H54 (cell line): ENCODE results near the gene CYP27B1.
"Not testable (repeated sequence)": the region's sequence is repeated elsewhere in the genome, so short reads cannot be mapped to it uniquely, and the experiment has no call there.

Source experiments
- DNase-seq: peaks from one replicate; pipeline ENCODE4 v3.0.0; 2011; ENCODE audit warnings: low spot score, mixed read lengths; ENCODE audit not compliant: insufficient read length
- FAIRE-seq: peaks from 3 replicates; lab custom pipeline; 2011; peaks lifted over from hg19 to GRCh38; lab: Jason Lieb, UNC
- POLR2A ChIP-seq: IDR thresholded peaks from 2 replicates; pipeline ENCODE4 v1.6.1; 2011; ENCODE audit warnings: low read depth, mild to moderate bottlenecking, low read length

CYP27B1 gene

GRCh38 chr12:57718641-57719528, 48.0 kb downstream of the CYP27B1 start:
- TF ChIP-seq POLR2A, result no peak
- no peak for DNase-seq

GRCh38 chr12:57717846-57718640, 48.8 kb downstream of the CYP27B1 start:
- DNase-seq (no peak), FAIRE-seq (no peak)
- TF ChIP-seq POLR2A, result no peak

More at GRCh38 chr12:57718641-57719528, 48.0 kb downstream of the CYP27B1 start:
- no peak for FAIRE-seq

GRCh38 chr12:57717131-57717530, 49.7 kb downstream of the CYP27B1 start:
- DNase-seq (no peak), FAIRE-seq (no peak)
- no peak for TF ChIP-seq POLR2A

DNA sequence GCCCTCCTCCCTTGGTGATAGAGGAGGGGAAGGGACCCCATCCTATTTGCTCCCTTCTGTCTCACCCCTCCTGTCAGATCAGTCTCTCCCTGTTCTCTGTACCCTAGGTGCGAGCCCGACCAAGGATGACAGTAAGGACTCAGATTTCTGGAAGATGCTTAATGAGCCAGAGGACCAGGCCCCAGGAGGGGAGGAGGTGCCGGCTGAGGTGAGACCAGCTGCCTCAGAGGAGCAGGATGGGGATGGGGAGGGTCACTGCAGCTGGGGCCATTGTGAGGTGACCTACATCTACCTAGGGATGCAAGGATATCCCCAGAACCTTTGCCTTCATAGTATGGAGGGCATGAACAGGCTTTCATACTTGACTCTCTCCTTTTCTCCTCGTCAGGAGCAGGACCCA, 50.6 kb downstream of the CYP27B1 start:
- TF ChIP-seq POLR2A, result no peak
- DNase-seq (no peak), FAIRE-seq (no peak)

DNA sequence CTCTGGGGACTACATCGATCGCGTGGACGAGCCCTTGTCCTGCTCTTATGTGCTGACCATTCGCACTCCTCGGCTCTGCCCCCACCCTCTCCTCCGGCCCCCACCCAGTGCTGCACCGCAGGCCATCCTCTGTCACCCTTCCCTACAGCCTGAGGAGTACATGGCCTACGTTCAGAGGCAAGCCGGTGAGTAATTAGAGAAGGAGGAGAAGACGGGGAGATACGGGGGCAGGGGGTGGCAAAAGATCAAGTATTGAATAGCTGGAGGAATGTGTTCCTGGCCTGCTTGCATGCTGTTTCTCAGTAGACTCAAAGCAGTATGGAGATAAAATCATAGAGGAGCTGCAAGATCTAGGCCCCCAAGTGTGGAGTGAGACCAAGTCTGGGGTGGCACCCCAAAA, 51.1 kb downstream of the CYP27B1 start:
- DNase-seq (no peak), FAIRE-seq (no peak)
- TF ChIP-seq POLR2A, result no peak

DNA sequence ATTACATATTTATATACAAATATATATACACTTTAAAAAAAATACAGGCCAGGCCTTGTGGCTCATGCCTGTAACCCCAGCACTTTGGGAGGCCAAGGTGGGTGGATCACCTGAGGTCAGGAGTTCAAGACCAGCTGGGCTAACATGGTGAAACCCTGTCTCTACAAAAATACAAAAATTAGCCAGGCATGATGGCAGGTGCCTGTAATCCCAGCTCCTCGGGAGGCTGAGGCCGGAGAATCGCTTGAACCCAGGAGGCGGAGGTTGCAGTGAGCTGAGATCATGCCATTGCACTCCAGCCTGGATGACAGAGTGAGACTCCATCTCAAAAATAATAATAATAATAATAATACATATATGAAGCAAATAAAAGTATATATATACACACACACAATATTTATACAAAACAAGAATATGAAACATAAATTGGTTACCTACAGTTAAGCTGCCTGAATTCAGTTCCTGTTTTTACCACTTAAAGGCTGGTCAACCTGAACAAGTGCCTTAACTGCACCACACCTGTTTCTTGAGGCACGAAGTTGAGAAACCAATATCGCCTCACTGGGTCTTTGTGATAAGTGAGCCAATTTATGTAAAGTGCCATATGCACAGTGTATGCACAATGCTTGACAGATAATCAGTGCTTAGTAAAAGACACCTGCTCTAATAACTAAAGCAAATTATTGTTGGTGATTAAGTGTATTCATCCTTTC, 51.7 kb downstream of the CYP27B1 start:
- DNase-seq, FAIRE-seq: not testable (repeated sequence)

GRCh38 chr12:57713209-57713608, 53.7 kb downstream of the CYP27B1 start:
- TF ChIP-seq POLR2A, result no peak

GRCh38 chr12:57712701-57713100, 54.2 kb downstream of the CYP27B1 start:
- FAIRE-seq (no peak), DNase-seq (no peak)
- no peak for TF ChIP-seq POLR2A

More at GRCh38 chr12:57713209-57713608, 53.7 kb downstream of the CYP27B1 start:
- no peak for DNase-seq
- no peak for FAIRE-seq
